ENCODE measurements around the gene STK16. TPM values are rescaled to one million over a fixed set of nuclear protein-coding genes. Genes with fewer than 3 reads are reported as not detected.

Gene STK16
- total and polyA plus RNA-seq, 2 donors: 21.4 to 55.1 TPM

DNA sequence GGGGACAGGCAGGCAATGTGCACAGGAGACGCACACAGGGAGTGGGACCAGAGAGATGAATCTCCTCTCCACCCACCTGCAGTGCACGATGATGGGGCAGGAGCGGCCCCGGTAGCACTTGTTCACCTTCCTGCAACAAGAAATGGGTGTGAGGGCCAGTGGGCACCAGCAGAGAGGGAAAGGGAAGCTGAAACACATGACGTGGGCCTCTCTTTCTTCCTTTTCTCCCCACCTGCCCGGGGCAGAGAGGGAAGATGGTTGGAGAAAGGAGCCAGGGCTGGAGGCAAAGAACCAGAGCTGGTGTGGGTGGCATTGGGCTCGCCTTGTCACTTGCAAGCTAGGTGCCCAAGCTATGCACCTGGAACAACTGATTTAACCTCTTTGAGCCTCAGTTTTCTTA lies 46.1 kb downstream of the STK16 start:
- peaks cover 4 to 54% of the 10 kb centered on the region in 2 donors for H3K27me3 ChIP-seq (ENCODE audit: control insufficient read depth in 2 of 2, insufficient read depth in 1 of 2, low read length in 1 of 2)
- no peak overlapping the region for H3K4me3 ChIP-seq (ENCODE audit: low read length in 2 of 2)
- H3K4me1 ChIP-seq (ENCODE audit: control insufficient read depth in 2 of 2, insufficient read depth in 2 of 2, low read length in 2 of 2): peaks cover 9 to 10% of the 10 kb centered on the region in 2 donors
- no peak for DNase-seq (ENCODE audit: low read depth in 6 of 9, low spot score in 9 of 9)
- 81% methylated on average over 7 of the region's 7 CpGs for WGBS
- H3K27ac ChIP-seq (ENCODE audit: low read depth in 1 of 2, low read length in 1 of 2): no peak overlapping the region
- H3K36me3 ChIP-seq (ENCODE audit: control insufficient read depth in 2 of 2, insufficient read depth in 2 of 2, low read length in 1 of 2): peaks cover 0 to 2% of the 10 kb centered on the region in 2 donors
- H3K9me3 ChIP-seq (ENCODE audit: control insufficient read depth in 2 of 2, insufficient read depth in 1 of 2, low read length in 1 of 2): no peaks in the 10 kb centered on the region

DNA sequence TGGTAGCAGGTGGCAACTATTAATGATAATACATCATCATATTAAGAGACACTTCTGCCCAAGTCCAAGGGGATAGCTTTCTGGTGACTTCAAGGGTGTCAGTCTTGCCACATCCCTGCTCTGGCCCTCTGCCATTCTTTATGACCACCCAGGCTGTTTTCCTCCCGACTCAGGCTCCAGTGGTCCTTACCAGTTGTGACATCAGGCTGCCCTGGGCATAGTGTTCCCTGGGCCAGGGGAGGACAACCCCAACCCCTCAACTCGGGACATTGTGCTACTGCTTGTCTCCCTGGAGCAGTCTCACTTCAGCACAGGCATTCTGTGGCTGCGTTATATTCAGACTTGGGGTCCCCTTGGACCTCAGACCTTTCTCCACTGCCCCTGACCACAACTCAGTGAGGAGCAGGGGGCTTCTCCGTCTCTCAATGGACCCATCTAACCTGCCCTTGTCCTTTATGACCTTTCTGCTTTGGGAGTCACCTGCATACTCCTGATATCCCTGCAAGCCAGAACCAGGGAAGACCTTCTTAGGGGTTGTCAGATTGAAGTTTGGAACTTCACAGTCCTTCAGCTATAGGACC lies 46.7 kb downstream of the STK16 start:
- Histone ChIP-seq H3K27ac (ENCODE audit: low read depth in 1 of 2, low read length in 1 of 2) (no peak overlapping the region), H3K36me3 (ENCODE audit: control insufficient read depth in 2 of 2, insufficient read depth in 2 of 2, low read length in 1 of 2) (no peaks in the 10 kb centered on the region), H3K4me1 (ENCODE audit: control insufficient read depth in 2 of 2, insufficient read depth in 2 of 2, low read length in 2 of 2) (peaks cover 14 to 17% of the 10 kb centered on the region in 2 donors), H3K27me3 (ENCODE audit: control insufficient read depth in 2 of 2, insufficient read depth in 1 of 2, low read length in 1 of 2) (peaks cover 4 to 59% of the 10 kb centered on the region in 2 donors), H3K4me3 (ENCODE audit: low read length in 2 of 2) (no peak overlapping the region), H3K9me3 (ENCODE audit: control insufficient read depth in 2 of 2, insufficient read depth in 1 of 2, low read length in 1 of 2) (no peaks in the 10 kb centered on the region)
- WGBS: 90% methylated on average over 4 of the region's 4 CpGs
- DNase-seq (ENCODE audit: low read depth in 6 of 9, low spot score in 9 of 9): no peak

DNA sequence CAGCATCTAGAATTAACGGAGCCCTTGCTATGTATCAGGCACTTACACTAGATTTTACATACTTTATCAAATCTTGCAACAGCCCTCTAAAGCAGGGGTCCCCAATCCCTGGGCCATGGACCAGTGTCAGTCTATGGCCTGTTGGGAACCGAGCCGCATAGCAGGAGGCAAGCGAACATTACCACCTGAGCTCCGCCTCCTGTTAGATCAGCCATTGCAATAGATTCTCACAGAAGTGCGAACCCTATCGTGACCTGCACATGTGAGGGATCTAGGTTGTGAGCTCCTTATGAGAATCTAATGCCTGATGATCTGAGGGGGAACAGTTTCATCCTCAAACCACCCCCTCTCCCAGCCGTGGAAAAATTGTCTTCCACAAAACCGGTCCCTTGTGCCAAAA lies 47.3 kb downstream of the STK16 start:
- H3K4me1 ChIP-seq (ENCODE audit: control insufficient read depth in 2 of 2, insufficient read depth in 2 of 2, low read length in 2 of 2): peaks cover 18 to 23% of the 10 kb centered on the region in 2 donors
- 97% methylated on average over 9 of the region's 9 CpGs for WGBS
- no peak for DNase-seq (ENCODE audit: low read depth in 6 of 9, low spot score in 9 of 9)
- H3K4me3 ChIP-seq (ENCODE audit: low read length in 2 of 2): no peak overlapping the region
- H3K27ac ChIP-seq (ENCODE audit: low read depth in 1 of 2, low read length in 1 of 2): no peak overlapping the region
- peaks cover 4 to 59% of the 10 kb centered on the region in 2 donors for H3K27me3 ChIP-seq (ENCODE audit: control insufficient read depth in 2 of 2, insufficient read depth in 1 of 2, low read length in 1 of 2)
- H3K9me3 ChIP-seq (ENCODE audit: control insufficient read depth in 2 of 2, insufficient read depth in 1 of 2, low read length in 1 of 2): no peaks in the 10 kb centered on the region
- no peaks in the 10 kb centered on the region for H3K36me3 ChIP-seq (ENCODE audit: control insufficient read depth in 2 of 2, insufficient read depth in 2 of 2, low read length in 1 of 2)

DNA sequence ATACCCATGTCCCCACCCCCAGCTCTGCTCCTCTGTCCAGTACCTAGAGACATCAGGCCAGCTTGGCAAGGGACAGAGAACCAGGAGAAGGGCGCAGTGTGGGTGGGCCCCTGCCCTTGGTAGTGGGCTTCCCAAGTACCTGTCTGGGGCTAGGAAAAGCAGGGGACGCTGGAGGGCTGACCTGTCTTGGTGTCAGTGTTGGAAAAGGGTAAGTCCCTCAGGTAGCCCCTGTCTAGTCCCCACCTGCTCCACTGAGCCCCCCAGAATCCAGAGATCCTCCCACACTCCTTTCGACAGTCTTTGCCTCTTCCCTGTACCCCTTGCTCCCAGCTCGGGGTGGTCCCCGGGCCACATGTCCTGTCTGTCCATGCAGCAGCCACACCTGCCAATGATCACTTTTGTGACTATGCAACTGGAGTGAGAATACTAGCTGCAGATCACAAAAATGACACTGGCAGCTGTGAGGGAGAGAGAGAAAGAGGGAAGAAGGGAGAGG lies 48.5 kb downstream of the STK16 start:
- H3K4me1 ChIP-seq (ENCODE audit: control insufficient read depth in 2 of 2, insufficient read depth in 2 of 2, low read length in 2 of 2): peaks cover 18 to 30% of the 10 kb centered on the region in 2 donors
- no peak for DNase-seq (ENCODE audit: low read depth in 6 of 9, low spot score in 9 of 9)
- no peak overlapping the region for H3K27ac ChIP-seq (ENCODE audit: low read depth in 1 of 2, low read length in 1 of 2)
- 94% methylated on average over 5 of the region's 5 CpGs for WGBS
- no peaks in the 10 kb centered on the region for H3K9me3 ChIP-seq (ENCODE audit: control insufficient read depth in 2 of 2, insufficient read depth in 1 of 2, low read length in 1 of 2)
- H3K36me3 ChIP-seq (ENCODE audit: control insufficient read depth in 2 of 2, insufficient read depth in 2 of 2, low read length in 1 of 2): no peaks in the 10 kb centered on the region
- peaks cover 4 to 60% of the 10 kb centered on the region in 2 donors for H3K27me3 ChIP-seq (ENCODE audit: control insufficient read depth in 2 of 2, insufficient read depth in 1 of 2, low read length in 1 of 2)
- no peak overlapping the region for H3K4me3 ChIP-seq (ENCODE audit: low read length in 2 of 2)

DNA sequence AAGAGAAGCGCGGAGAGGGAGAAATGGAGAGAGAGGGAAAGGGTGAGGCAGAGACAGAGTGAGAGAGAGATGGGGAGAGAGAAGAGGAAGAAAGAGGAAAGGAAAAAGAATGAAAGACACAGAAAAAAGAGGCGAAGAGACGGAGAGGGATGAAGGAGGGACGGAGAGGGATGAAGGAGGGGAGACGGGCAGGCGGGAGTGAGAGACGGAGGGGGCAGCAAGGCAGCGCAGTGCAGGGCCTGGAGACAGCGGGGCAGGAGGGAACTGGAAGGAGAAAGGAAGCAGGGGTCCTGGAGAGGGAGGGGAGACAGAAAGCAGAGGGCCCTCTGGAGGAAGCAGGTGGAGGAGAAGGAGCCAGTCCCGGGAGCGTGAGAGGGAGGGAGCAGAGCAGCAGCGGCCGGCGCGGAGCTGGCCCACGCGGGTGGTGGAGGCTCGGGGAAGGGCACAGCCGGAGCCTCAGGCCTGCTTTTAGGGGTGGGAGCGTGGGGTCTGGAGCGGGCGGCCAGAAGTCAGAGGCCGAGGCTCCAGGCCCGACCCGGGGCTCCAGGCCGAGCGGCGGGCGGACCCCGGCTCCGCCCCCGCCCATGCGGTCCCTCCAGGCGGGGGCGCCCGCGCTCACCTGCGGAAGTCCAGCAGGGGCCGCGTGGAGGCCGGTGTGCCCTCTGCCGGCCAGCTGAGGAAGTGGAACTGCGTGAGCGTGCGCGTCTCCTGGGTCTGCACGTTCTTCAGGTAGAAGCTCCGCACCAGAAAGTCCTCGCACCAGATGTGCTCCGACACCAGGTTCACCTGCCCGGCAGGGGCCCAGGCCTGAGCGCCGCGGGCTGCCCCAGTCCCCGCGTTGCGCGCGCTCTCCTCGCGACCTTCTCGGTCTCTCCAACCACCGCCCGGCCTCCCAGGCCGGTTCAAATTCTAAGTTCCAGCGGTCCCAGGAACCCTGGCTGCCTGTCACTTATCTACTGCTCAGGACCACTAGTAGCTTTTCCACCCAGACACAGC lies 49.4 kb downstream of the STK16 start:
- H3K9me3 ChIP-seq (ENCODE audit: control insufficient read depth in 2 of 2, insufficient read depth in 1 of 2, low read length in 1 of 2): no peaks in the 10 kb centered on the region
- 7% methylated on average over 67 of the region's 67 CpGs for WGBS
- peaks cover 6 to 68% of the 10 kb centered on the region in 2 donors for H3K27me3 ChIP-seq (ENCODE audit: control insufficient read depth in 2 of 2, insufficient read depth in 1 of 2, low read length in 1 of 2)
- H3K36me3 ChIP-seq (ENCODE audit: control insufficient read depth in 2 of 2, insufficient read depth in 2 of 2, low read length in 1 of 2): no peaks in the 10 kb centered on the region
- H3K4me3 ChIP-seq (ENCODE audit: low read length in 2 of 2): peak overlapping the region; percentile 45 to 59
- peaks cover 18 to 31% of the 10 kb centered on the region in 2 donors for H3K4me1 ChIP-seq (ENCODE audit: control insufficient read depth in 2 of 2, insufficient read depth in 2 of 2, low read length in 2 of 2)
- peak overlapping the region in 1 of 2 donors; percentile 69 for H3K27ac ChIP-seq (ENCODE audit: low read depth in 1 of 2, low read length in 1 of 2)
- DNase-seq (ENCODE audit: low read depth in 6 of 9, low spot score in 9 of 9): peak; percentile 71 to 92 (median 80)

DNA sequence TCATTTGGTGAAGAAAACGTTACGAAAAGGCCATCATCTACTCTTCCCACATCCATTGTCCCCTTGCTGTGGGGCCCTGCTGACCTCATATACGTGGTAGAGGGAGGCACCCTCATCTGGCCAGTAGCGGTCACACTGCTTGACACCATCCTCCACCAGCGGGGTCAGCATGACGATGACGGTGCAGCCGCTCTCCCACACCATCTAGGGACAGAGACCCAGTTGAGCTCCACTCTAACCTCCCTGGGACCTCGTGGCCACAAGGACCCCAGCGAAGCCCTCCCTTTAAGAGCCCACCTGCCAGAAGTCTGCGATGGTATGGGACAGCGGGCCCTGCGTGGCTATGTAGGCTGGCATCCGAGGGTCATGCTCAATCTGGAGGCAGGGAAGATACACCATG lies 50.9 kb downstream of the STK16 start:
- DNase-seq (ENCODE audit: low read depth in 6 of 9, low spot score in 9 of 9): no peak
- Histone ChIP-seq H3K27ac (ENCODE audit: low read depth in 1 of 2, low read length in 1 of 2) (no peak overlapping the region), H3K4me3 (ENCODE audit: low read length in 2 of 2) (no peak overlapping the region), H3K36me3 (ENCODE audit: control insufficient read depth in 2 of 2, insufficient read depth in 2 of 2, low read length in 1 of 2) (no peaks in the 10 kb centered on the region), H3K27me3 (ENCODE audit: control insufficient read depth in 2 of 2, insufficient read depth in 1 of 2, low read length in 1 of 2) (peaks cover 9 to 74% of the 10 kb centered on the region in 2 donors), H3K4me1 (ENCODE audit: control insufficient read depth in 2 of 2, insufficient read depth in 2 of 2, low read length in 2 of 2) (peaks cover 18 to 31% of the 10 kb centered on the region in 2 donors), H3K9me3 (ENCODE audit: control insufficient read depth in 2 of 2, insufficient read depth in 1 of 2, low read length in 1 of 2) (no peaks in the 10 kb centered on the region)
- WGBS: 95% methylated on average over 14 of the region's 14 CpGs

DNA sequence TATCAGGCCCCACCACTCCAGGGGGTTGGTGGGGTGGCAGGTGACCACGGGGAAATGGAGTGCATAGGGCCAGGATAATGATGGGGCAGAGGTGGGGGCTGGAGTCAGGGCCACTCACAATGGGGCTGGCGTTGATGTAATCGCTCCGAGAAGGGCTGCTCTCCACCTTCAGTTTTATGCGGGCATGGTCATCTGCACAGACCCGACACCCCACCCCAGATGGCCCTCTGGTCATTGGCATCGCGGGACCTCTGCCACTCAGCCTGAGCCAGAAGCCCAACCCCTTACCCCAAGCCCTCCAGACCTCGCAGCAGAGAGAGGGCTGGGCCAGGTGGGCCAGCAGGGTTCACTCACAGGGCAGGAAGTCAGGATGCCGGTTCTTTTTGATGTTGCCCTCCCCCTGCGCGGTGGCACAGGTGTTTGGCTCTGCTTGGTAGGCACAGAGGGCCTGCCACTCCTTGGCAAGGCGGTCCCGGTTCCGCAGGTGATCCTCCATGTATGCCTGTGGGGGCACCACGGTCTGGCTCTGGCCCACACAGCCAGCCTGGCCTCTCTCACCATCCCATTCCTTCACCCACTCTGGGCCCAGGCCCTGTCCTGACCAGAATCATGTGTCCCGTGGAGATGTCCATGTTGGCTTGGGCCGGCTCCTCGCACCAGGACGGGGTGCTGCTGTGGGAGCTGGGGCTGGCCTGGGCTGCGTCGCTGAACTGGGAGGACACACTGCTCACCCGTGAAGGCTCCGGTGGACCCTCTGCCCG lies 51.5 kb downstream of the STK16 start:
- Histone ChIP-seq H3K4me3 (ENCODE audit: low read length in 2 of 2) (no peak overlapping the region), H3K4me1 (ENCODE audit: control insufficient read depth in 2 of 2, insufficient read depth in 2 of 2, low read length in 2 of 2) (peaks cover 18 to 31% of the 10 kb centered on the region in 2 donors), H3K9me3 (ENCODE audit: control insufficient read depth in 2 of 2, insufficient read depth in 1 of 2, low read length in 1 of 2) (no peaks in the 10 kb centered on the region), H3K27me3 (ENCODE audit: control insufficient read depth in 2 of 2, insufficient read depth in 1 of 2, low read length in 1 of 2) (peaks cover 9 to 73% of the 10 kb centered on the region in 2 donors), H3K27ac (ENCODE audit: low read depth in 1 of 2, low read length in 1 of 2) (no peak overlapping the region), H3K36me3 (ENCODE audit: control insufficient read depth in 2 of 2, insufficient read depth in 2 of 2, low read length in 1 of 2) (no peaks in the 10 kb centered on the region)
- peak in 5 of 9 donors; percentile 47 to 81 (median 62) for DNase-seq (ENCODE audit: low read depth in 6 of 9, low spot score in 9 of 9)
- WGBS: 75% methylated on average over 25 of the region's 25 CpGs

DNA sequence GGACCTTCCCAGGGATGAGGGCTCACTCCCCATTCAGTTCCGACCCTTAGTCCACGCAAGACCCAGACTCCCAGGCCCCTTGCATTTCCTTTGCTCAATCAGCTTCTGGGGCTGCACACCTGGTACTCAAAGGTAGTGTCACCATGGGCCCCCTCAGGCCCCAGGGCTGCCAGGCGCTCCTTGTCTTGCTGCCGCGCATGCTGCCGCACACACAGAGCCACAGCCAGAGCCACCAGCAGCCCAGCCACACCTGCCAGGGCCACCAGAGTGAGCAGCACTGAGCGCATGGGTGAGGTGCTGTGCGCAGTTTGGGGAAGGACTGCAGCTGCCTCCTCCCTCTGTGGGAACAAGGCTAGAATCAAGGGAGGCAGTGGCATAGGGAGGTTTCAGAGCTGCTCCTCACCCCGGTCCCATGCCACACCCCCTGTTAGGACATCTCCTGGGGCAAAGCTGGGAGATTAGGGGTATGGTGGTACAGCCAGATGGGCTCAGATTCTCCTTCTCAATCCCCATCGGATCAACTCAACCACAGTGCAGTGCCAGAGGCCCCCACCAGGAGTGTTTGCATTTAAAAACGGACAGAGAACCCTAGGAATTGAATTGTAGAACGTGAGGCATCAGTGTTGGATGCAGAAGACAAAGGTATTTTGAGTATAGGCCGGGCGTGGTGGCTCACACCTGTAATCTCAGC lies 52.6 kb downstream of the STK16 start:
- DNase-seq (ENCODE audit: low read depth in 6 of 9, low spot score in 9 of 9): no peak
- WGBS: 92% methylated on average over 14 of the region's 14 CpGs
- H3K36me3 ChIP-seq (ENCODE audit: control insufficient read depth in 2 of 2, insufficient read depth in 2 of 2, low read length in 1 of 2): no peaks in the 10 kb centered on the region

More for the DNA sequence above, 52.6 kb downstream of the STK16 start:
- no peaks in the 10 kb centered on the region for H3K9me3 ChIP-seq (ENCODE audit: control insufficient read depth in 2 of 2, insufficient read depth in 1 of 2, low read length in 1 of 2)
- peaks cover 18 to 31% of the 10 kb centered on the region in 2 donors for H3K4me1 ChIP-seq (ENCODE audit: control insufficient read depth in 2 of 2, insufficient read depth in 2 of 2, low read length in 2 of 2)
- peaks cover 9 to 73% of the 10 kb centered on the region in 2 donors for H3K27me3 ChIP-seq (ENCODE audit: control insufficient read depth in 2 of 2, insufficient read depth in 1 of 2, low read length in 1 of 2)
- no peak overlapping the region for H3K4me3 ChIP-seq (ENCODE audit: low read length in 2 of 2)
- H3K27ac ChIP-seq (ENCODE audit: low read depth in 1 of 2, low read length in 1 of 2): no peak overlapping the region
